Smooth muscle cell of the brain vasculature (primary cell): ENCODE results near the gene PDE7B.

ENCODE experiments used
- DNase-seq: peaks from one replicate; pipeline ENCODE4 v3.0.0-alpha.2; 2012; ENCODE audit warnings: low read depth, low spot score

Gene PDE7B

GRCh38 chr6:136024711-136025110 lies 173.2 kb downstream of the PDE7B start:
- no peak for DNase-seq

GRCh38 chr6:136025736-136026135 lies 174.2 kb downstream of the PDE7B start:
- DNase-seq = no peak

DNA sequence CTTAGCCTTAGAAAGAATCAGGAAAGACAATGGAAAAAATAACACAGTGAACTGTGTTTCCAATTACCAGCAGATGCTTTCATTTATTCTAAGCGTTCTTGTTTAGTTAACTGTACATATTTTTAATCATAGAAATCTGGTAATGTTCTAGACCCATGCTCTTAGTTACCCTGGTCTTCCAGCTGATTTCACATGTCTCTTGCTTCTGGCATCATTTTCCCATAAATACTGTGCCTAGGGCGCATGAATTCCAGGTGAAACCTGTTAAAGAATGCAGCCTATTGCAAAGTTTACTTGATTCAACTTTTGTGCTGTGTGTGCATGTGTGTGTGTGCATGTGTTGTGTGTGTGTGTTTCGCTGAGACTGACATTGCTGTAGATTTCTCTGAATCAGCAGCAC lies 178.6 kb downstream of the PDE7B start:
- DNase-seq = no peak

- no peak for DNase-seq
These were observed 180.5 kb downstream of the PDE7B start for GRCh38 chr6:136031982-136032381.

- DNase-seq = no peak
These were observed 181.9 kb downstream of the PDE7B start for GRCh38 chr6:136033416-136033815.

DNA sequence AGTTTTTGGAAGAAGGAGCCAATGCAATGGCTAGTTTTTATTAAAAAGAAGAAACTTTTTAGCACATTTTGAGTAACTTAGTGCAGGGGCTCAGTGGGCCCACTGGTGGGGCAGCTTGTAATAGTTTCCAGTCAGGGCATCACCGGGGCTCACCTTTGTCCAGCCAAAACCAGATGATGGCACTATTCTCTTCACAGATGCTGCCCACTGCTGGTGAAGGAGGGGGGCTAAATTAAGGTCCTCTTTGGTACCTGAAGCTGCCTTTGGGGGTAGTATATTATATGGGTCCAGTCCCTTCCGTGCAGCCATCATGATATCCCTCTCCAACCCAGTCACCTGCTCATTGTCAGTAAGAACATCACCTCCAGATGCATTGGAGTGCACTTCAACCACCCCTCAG lies 182.9 kb downstream of the PDE7B start:
- DNase-seq = no peak

DNA sequence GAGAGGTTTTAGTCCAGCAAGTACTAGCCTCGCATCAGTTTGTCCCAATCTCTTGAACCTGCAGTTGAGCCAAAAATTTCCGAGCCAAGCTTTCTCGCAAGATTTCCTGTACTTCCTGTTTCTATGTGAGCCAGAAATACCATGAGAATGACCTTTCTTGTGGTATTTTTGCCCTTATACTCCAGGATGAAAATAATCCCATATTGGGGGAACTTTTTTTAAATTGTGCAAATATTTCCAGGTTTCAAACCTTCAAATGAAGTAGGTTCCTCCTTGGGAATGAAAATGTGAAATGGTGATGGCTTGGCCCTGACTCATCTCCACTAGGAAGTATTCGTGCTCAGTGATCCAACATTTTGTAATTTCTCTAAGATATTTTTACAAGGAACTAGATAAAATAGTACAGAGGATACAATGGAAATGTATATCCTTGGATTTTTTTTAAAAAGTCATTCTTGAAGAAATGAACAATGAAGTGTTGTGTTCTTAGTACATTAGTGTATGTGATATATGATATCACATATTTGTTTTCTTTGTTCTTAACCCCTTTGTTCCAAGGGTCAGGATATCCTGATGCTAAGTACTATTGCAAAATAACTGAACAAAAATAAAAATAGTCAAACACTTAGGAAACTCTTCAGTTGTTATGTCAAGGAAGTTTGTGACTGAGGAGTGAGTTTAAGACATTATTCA lies 184.0 kb downstream of the PDE7B start:
- no peak for DNase-seq

DNA sequence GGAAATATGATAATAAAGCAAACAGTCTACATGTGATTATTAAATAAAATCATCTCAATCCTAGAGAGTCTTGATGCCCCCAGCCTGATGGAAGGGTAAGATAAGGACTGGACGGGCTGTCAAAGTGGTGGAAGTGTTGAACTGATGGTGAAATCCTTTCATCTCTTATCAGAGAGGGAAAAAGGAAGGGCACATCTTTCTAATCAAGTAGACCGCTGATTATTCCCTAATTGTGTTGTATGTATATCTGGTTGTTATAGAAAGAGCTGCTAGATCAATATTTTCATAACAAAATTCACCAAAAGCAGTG lies 184.5 kb downstream of the PDE7B start:
- DNase-seq = no peak

- DNase-seq = no peak
These were observed 185.1 kb downstream of the PDE7B start for GRCh38 chr6:136036601-136037000.

DNA sequence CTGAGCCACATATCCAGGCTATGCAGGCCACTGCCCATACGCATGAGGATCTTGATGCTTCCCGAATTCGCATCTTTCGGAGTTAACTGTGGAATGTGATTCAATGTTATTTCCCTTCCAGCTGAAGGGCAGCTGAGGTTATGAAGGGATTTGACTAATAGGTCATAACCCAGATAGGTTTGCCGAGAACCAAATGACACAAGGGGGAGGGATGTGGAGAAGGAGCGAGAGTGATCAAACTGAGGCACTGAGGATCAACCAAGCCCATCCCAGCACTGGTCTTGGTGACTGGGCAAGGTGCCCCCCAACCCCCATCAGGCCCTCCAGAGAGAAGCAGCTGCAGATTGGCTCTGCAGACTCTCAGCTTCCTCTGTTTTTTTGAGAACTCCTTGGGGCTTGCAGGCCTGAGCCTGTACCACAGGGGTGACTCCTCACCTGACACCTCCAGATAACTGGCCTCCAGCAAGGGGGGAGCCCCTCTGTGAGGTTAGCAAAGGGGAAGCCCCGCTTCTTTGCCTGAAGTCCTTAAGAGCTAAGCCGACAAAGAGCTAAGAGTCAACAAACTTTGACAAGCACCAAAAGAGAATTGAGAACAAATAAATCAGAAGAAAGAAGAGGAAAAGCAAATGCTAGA lies 185.9 kb downstream of the PDE7B start:
- no peak for DNase-seq

DNA sequence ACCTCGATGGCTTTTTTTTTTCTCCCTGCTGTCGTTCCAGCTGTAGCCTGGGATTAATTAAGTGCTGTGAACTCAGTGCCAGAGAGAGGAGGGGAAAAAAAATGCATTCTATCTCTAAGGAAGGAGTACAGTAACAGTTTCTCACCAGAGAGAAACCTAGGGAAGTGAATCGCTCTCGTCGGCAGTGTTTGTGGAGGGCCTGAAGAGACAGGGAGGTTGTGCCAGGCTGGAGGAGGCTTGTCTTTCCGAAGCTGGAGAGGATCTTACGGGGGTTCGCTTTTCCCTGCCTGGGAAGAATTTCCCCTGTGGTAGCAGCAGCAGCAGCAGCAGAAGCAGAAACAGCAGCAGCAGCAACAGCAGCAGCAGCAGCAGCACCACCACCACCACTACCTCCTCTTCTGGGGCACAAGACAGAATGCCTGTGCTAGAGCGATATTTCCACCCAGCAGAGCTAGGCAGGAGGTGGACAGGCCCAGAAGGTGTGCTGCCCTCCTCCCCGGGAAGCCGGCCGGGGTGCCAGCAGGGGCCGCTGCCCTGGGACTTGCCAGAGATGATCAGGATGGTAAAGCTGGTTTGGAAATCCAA lies 186.5 kb downstream of the PDE7B start:
- DNase-seq = no peak

GRCh38 chr6:136038531-136038930 lies 187.0 kb downstream of the PDE7B start:
- DNase-seq = no peak

GRCh38 chr6:136039185-136039584 lies 187.7 kb downstream of the PDE7B start:
- DNase-seq = no peak

GRCh38 chr6:136050475-136050874 lies 199.0 kb downstream of the PDE7B start:
- DNase-seq = no peak

DNA sequence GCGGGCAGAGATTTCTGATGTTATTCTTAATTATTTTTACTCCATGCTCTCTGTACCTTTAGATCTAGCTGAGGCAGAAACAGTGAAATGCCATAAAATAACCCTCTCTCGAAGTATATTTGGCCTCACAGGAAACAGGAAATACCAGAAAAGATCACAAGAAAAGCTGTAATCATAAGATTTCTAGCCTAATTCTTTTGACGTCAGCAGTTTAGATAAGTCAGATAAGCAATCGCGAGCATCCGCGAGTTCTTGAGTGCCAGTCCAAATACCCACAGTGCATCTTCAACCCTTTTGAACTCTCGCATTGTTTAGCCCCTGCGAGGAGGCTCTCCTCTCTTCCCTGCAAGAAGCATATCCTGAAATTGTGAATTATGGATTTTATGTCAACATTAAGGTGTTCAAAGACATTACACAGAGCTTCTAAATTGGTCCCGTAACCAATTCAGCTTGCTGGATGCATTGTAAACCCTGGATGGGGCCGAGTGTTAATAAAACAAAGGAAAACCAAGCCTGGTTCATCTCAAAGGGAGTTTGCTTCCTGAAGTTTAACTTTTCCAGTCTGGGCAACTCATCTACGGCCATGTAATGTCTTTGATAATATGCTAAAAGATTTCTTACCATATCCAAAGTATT lies 199.8 kb downstream of the PDE7B start:
- no peak for DNase-seq

DNA sequence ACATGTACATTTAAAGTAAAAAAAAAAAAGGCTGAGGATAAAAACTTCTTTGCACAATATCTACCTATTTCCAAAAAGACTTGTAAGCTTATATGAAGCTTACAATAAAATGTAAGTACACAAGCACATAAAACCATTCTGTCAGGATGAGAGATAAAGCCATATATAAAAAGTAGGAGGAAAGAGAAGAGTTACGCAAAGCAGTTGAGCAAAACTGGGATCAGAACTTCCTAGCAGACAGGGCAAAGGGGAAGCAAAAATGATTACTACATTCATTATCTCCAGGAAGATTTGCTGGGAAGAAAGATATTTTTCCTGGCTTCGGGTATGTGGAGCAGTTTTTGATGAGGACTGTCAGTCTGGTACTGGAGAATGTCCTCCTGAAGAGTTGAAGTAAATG lies 200.5 kb downstream of the PDE7B start:
- no peak for DNase-seq

DNA sequence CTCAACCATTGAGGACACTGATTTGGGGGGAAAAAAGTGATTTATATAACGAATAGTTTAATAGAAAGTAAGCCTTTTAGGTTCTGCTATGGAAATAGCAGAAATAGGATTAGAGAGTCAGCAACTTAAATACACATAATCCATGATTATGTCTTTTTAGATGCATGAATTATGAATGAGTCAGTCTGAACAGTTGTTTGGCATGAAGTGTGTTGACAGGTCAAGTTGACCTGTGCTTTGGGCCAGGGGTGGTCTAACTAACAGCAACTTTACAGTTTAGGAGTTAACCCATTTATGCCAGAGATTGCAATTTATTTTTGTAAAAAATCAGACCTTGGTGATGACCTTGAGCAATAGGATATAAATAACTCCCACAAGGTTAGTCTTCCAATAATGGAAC lies 207.4 kb downstream of the PDE7B start:
- no peak for DNase-seq

DNA sequence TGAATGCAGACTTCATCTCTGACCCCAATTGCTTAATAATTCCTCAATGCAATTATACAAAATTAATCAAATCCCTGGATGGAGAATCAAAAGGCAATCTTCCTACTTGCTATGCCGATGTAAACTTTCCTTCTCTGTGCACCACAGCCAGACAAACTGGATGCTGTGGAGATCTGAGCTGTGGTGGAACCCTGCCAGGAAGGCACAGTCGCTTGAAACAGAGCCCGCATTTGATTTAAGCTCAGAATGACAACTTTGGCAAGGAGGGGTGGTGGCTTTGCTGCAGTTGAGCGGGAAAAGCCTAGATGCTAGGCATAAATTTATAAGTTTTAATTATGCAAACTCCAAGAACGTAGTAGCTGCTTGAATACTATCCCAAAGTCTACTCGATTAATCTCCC lies 207.8 kb downstream of the PDE7B start:
- no peak for DNase-seq

DNA sequence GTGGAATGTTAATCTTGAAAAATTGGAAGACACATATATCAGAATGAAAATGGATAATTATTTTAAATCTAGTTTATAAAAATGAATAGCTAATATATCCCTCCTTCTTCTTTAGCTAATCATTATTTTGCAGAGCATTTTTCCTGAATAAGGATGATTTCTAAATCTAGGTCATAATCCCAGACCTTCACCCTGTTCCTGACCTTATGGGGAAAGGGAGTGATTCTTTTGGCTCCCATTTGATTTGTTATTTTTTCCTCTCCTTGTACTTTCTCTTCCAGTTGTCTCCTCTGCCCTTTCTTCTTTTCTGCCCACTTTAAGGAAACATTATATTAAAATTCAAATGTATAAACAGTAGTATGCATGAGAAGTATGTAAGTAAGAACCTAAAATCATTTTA lies 208.6 kb downstream of the PDE7B start:
- no peak for DNase-seq

GRCh38 chr6:136060759-136061158 lies 209.3 kb downstream of the PDE7B start:
- DNase-seq = no peak

DNA sequence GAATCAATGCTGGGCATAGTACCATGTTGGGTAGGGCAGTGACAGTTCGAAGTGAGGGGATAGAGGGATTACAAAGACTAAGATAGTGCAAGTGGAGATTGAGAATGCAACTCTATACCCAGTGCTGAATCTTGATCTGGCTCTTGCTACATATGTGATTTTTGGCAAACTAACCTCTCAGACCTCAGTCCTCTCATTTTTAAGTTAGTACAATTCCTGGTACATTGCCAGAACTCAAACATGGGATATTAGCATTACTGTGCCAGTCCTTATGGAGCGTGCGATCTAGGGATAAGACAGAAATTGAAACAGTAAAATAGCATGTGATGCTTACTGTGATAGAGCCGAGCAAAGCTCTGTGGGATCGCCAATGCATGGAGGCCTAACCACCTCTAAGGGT lies 210.2 kb downstream of the PDE7B start:
- DNase-seq = no peak

DNA sequence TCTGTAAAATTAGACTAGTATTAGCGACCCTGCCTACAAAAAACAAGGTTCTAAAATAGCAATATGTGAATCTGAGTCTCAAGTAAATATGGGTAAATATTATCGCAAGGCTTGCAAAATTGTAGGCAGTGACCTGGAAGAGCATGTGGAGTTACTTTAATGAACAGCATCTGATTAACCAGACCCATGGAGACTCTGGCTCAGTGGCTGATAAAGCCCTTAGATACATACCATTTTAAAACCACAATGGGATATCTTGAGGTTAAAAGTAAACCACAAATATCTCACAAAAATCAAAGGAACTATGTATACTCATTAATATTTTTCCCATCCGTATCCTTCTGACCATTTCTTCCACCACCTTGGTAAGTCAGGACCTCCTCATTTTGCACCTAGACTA lies 211.6 kb downstream of the PDE7B start:
- DNase-seq = no peak

- no peak for DNase-seq
These were observed 214.5 kb downstream of the PDE7B start for GRCh38 chr6:136066005-136066404.
